HCT116 (cell line): ENCODE data around the gene OPN1MW3. TPM values are rescaled to one million over a fixed set of nuclear protein-coding genes. Genes with fewer than 3 reads are reported as not detected.

Experiments used
- ATAC-seq: fragments of 200-7000 bp; cut with Tn5 transposase; 2 replicates; pipeline ENCODE4 v1.9.1; 2020; ENCODE audit warnings: mild to moderate bottlenecking, moderate library complexity
- BruUV-seq: library from RNA; stranded (reverse); fragments of 400-500 nt; replicated peaks from 2 replicates; lab custom pipeline; 2021; lab: Mats Ljungman, UMichigan
- CTCF ChIA-PET: fragments of 300-600 bp; sonication (Branson Sonifier 250); formaldehyde crosslinking; loops from one replicate; lab custom pipeline; 2021; ENCODE audit warnings: antibody characterized with exemption; lab: Charles Lee
- POLR2A ChIA-PET: fragments of 300-600, 350-600 bp; sonication (Branson Sonifier 250); formaldehyde crosslinking; loops from one replicate; lab custom pipeline; 2021; ENCODE audit warnings: antibody characterized with exemption; lab: Charles Lee
- RAD21 ChIA-PET, 2 experiments: fragments of 300-600 bp; sonication (Branson Sonifier 250); formaldehyde crosslinking; loops; one replicate each; lab custom pipeline; 2023; ENCODE audit warnings: low total read pairs in 2 of 2; ENCODE audit not compliant: uncharacterized antibody in 2 of 2, unreplicated experiment in 2 of 2, low non-redundant PET in 1 of 2; lab: Charles Lee
- DNase-seq: peaks from one replicate; pipeline ENCODE4 v3.0.0-alpha.2; 2010; ENCODE audit warnings: low read depth, low spot score
- H2AFZ ChIP-seq: fragments of 200-600 bp; shearing (Covaris generic), sonication (generic); 2 replicates; pipeline ENCODE4 v1.6.1; 2017; ENCODE audit warnings: low read depth, mixed run types, mixed read lengths, antibody characterized with exemption, low read length; ENCODE audit not compliant: poor library complexity, severe bottlenecking
- H3K27ac ChIP-seq: 2 replicates; pipeline ENCODE4 v1.5.1; 2012; ENCODE audit warnings: low read depth, low read length
- H3K27me3 ChIP-seq: fragments of 200-600 bp; sonication (generic); 2 replicates; pipeline ENCODE4 v1.6.1; 2016; ENCODE audit warnings: mixed run types, low read length, mixed read lengths; ENCODE audit not compliant: insufficient read depth
- H3K36me3 ChIP-seq, 2 experiments: fragments of 200-500 bp in 1 of 2; fragments of 200-600 bp in 1 of 2; sonication (Bioruptor generic) in 1 of 2; sonication (generic) in 1 of 2; 2 replicates each; pipeline versions ENCODE4 v1.5.1 to v1.6.1; 2014 to 2016; ENCODE audit warnings: low read length in 2 of 2, inconsistent platforms in 1 of 2, mixed read lengths in 1 of 2, mixed run types in 1 of 2; ENCODE audit not compliant: insufficient read depth in 2 of 2, control insufficient read depth in 1 of 2
- H3K4me1 ChIP-seq, 2 experiments: fragments of 200-600 bp in 1 of 2; sonication (generic) in 1 of 2; 2 replicates each; pipeline versions ENCODE4 v1.5.1 to v1.6.1; 2012 to 2017; ENCODE audit warnings: low read length in 2 of 2, inconsistent platforms in 1 of 2, mild to moderate bottlenecking in 1 of 2, mixed read lengths in 1 of 2, mixed run types in 1 of 2, moderate library complexity in 1 of 2; ENCODE audit not compliant: insufficient read depth in 2 of 2, control insufficient read depth in 1 of 2
- H3K4me2 ChIP-seq: fragments of 200-600 bp; sonication (generic); 2 replicates; pipeline ENCODE4 v1.6.1; 2017; ENCODE audit warnings: mixed run types, low read length, mixed read lengths
- H3K4me3 ChIP-seq, 2 experiments: fragments of 200-600 bp in 1 of 2; sonication (generic) in 1 of 2; replicated peaks in 1 of 2; 2 replicates each; pipeline ENCODE4 v1.5.1; 2011 to 2016; ENCODE audit warnings: low read length in 2 of 2, control low read depth in 1 of 2, low read depth in 1 of 2, mild to moderate bottlenecking in 1 of 2, mixed read lengths in 1 of 2, mixed run types in 1 of 2
- H3K79me2 ChIP-seq: fragments of 200-600 bp; sonication (generic); 2 replicates; pipeline ENCODE4 v1.6.1; 2017; ENCODE audit warnings: mild to moderate bottlenecking, mixed run types, low read length, moderate library complexity, mixed read lengths; ENCODE audit not compliant: insufficient read depth
- H3K9ac ChIP-seq: fragments of 200-600 bp; sonication (generic); 2 replicates; pipeline ENCODE4 v1.6.1; 2016; ENCODE audit warnings: low read length, mixed read lengths
- H3K9me2 ChIP-seq: fragments of 200-600 bp; sonication (generic), shearing (Covaris generic); 2 replicates; pipeline ENCODE4 v1.6.1; 2017; ENCODE audit warnings: mixed run types, mild to moderate bottlenecking, moderate library complexity; ENCODE audit not compliant: insufficient read depth
- H3K9me3 ChIP-seq, 2 experiments: fragments of 200-500 bp in 1 of 2; fragments of 200-600 bp in 1 of 2; sonication (Bioruptor generic) in 1 of 2; sonication (generic) in 1 of 2; 2 replicates each; pipeline ENCODE4 v1.6.1; 2014 to 2017; ENCODE audit warnings: low read length in 2 of 2, mixed read lengths in 2 of 2, inconsistent platforms in 1 of 2, low read depth in 1 of 2, mild to moderate bottlenecking in 1 of 2, mixed run types in 1 of 2, moderate library complexity in 1 of 2; ENCODE audit not compliant: control insufficient read depth in 1 of 2, insufficient read depth in 1 of 2
- H4K20me1 ChIP-seq: fragments of 200-600 bp; sonication (generic), shearing (Covaris generic); 2 replicates; pipeline ENCODE4 v1.6.1; 2017; ENCODE audit warnings: mixed run types, mild to moderate bottlenecking, moderate library complexity; ENCODE audit not compliant: insufficient read depth
- ATF3 ChIP-seq: IDR thresholded peaks from 2 replicates; pipeline ENCODE4 v1.6.1; 2012
- CBX3 ChIP-seq: IDR thresholded peaks from 2 replicates; pipeline ENCODE4 v1.6.1; 2012; ENCODE audit warnings: low read depth
- CEBPB ChIP-seq: IDR thresholded peaks from 2 replicates; pipeline ENCODE4 v1.6.1; 2012; ENCODE audit warnings: low read depth
- CTCF ChIP-seq, 3 experiments: fragments of 200-600 bp in 1 of 3; sonication (generic) in 1 of 3; IDR thresholded peaks in 2 of 3; conservative IDR thresholded peaks in 1 of 3; 2 replicates each; pipeline ENCODE4 v1.5.1; 2012 to 2017; ENCODE audit warnings: low read depth in 2 of 3, low read length in 2 of 3, antibody characterized with exemption in 1 of 3, borderline replicate concordance in 1 of 3, control low read depth in 1 of 3, mild to moderate bottlenecking in 1 of 3, mixed read lengths in 1 of 3, mixed run types in 1 of 3, moderate library complexity in 1 of 3; ENCODE audit not compliant: insufficient read depth in 1 of 3
- ELF1 ChIP-seq: IDR thresholded peaks from 2 replicates; pipeline ENCODE4 v1.6.1; 2012; ENCODE audit warnings: low read depth, borderline replicate concordance
- EZH2phosphoT487 ChIP-seq: fragments of 200-600 bp; IDR thresholded peaks from 2 replicates; pipeline ENCODE4 v1.6.1; 2018; ENCODE audit warnings: antibody characterized with exemption, borderline replicate concordance
- MAX ChIP-seq: IDR thresholded peaks from 2 replicates; pipeline ENCODE4 v1.6.1; 2012
- POLR2AphosphoS5 ChIP-seq: IDR thresholded peaks from 2 replicates; pipeline ENCODE4 v1.6.1; 2011; ENCODE audit warnings: mild to moderate bottlenecking, low read depth, low read length, moderate library complexity
- RAD21 ChIP-seq: IDR thresholded peaks from 2 replicates; pipeline ENCODE4 v1.6.1; 2012; ENCODE audit warnings: low read depth, mild to moderate bottlenecking
- SIN3A ChIP-seq: IDR thresholded peaks from 2 replicates; pipeline ENCODE4 v1.6.1; 2012; ENCODE audit warnings: low read depth
- SP1 ChIP-seq: IDR thresholded peaks from 2 replicates; pipeline ENCODE4 v1.6.1; 2012; ENCODE audit warnings: low read depth
- SRF ChIP-seq: IDR thresholded peaks from 2 replicates; pipeline ENCODE4 v1.6.1; 2012; ENCODE audit warnings: low read depth
- YY1 ChIP-seq: IDR thresholded peaks from 2 replicates; pipeline ENCODE4 v1.6.1; 2011; ENCODE audit warnings: low read length, low read depth, moderate library complexity, mild to moderate bottlenecking; ENCODE audit not compliant: insufficient replicate concordance; ENCODE audit errors: extremely low read depth
- ZBTB33 ChIP-seq: IDR thresholded peaks from 2 replicates; pipeline ENCODE4 v1.6.1; 2011; ENCODE audit warnings: mild to moderate bottlenecking, low read length, moderate library complexity; ENCODE audit not compliant: insufficient replicate concordance; ENCODE audit errors: extremely low read depth
- ZNF274 ChIP-seq: fragments of 200-500 bp; sonication (Bioruptor generic); IDR thresholded peaks from 2 replicates; pipeline ENCODE4 v1.6.1; 2014; ENCODE audit warnings: mild to moderate bottlenecking, low read depth, low read length, inconsistent platforms
- intact Hi-C: fragments of 100-400 bp; cut with micrococcal nuclease; formaldehyde crosslinking; loops from 2 replicates; pipeline ENCODE4 v1.10.0; 2022
- total RNA-seq: library from RNA; stranded (reverse); gene quantifications from one replicate; pipeline ENCODE4 v1.2.1, GENCODE V29; 2021; ENCODE audit not compliant: unreplicated experiment

Gene OPN1MW3
- total RNA-seq, 1 experiment from 2014 or later = not detected

GRCh38 chrX:154317391-154317995 is 60.1 kb downstream of the OPN1MW3 start:
- H3K4me3 ChIP-seq = no peak overlapping the region
- no peaks in the 10 kb centered on the region for H3K36me3 ChIP-seq
- TF ChIP-seq ZNF274 = no peak
- peak; percentile 7; the same call in 1 of the 2 replicates for TF ChIP-seq RAD21
- no peak for TF ChIP-seq CEBPB
- TF ChIP-seq CBX3 = no peak
- TF ChIP-seq YY1 = no peak
- TF ChIP-seq EZH2phosphoT487 = no peak
- TF ChIP-seq CTCF (IDR thresholded peaks at IDR 0.05 in 2 of 3, conservative IDR thresholded peaks at IDR 0.05 in 1 of 3; ENCODE audit: borderline replicate concordance in 1 of 3, insufficient read depth in 1 of 3, low read depth in 2 of 3, low read length in 2 of 3) = peak; percentile 28 to 52 (median 36); a peak in 5 of 6 replicates
- no peak for TF ChIP-seq SP1
- no peak for TF ChIP-seq ELF1
- TF ChIP-seq ZBTB33 = no peak
- no peak for TF ChIP-seq MAX
- TF ChIP-seq ATF3 = no peak
- TF ChIP-seq SIN3A = no peak
- TF ChIP-seq POLR2AphosphoS5 = no peak
- no peak for TF ChIP-seq SRF
- TF ChIP-seq, all 23 proteins: peak for 2
- Histone ChIP-seq H3K9ac (no peak overlapping the region), H3K9me2 (no peaks in the 10 kb centered on the region), H2AFZ (peak overlapping the region; percentile 61), H3K27ac (no peak overlapping the region), H3K27me3 (no peaks in the 10 kb centered on the region), H4K20me1 (no peaks in the 10 kb centered on the region), H3K4me2 (no peak overlapping the region), H3K79me2 (no peaks in the 10 kb centered on the region), H3K9me3 (no peaks in the 10 kb centered on the region), H3K4me1 (no peaks in the 10 kb centered on the region; a peak in 1 of 4 replicates)
- ChIA-PET RAD21 (no interaction called here), POLR2A (no interaction called here), CTCF (interaction anchor here (0.8 kb wide), 1 partner anchor 9 kb away, joined by 3 read pairs; no protein-coding TSS in a partner anchor)
- no TSS peak for BruUV-seq
- intact Hi-C loops = no loop called here
- no peak for DNase-seq
- ATAC-seq = peak; percentile 85
